Measurements from ENCODE around the gene MIPEP. TPM values are rescaled to one million over a fixed set of nuclear protein-coding genes. Genes with fewer than 3 reads are reported as not detected.
A peak's percentile ranks its signal among the peaks of the same experiment; 100 is the strongest.

Gene MIPEP
- polyA plus RNA-seq (2011; rRNA removed) (27.5 and 32.8 TPM in 2 replicates), polyA plus RNA-seq (2017; fragmentation: RNase III; extraction: RNeasy Plus Mini Kit Qiagen cat#74134 plus additional on column Dnase treatment) (19.5 to 21.8 TPM (median 21.6 TPM) in 3 replicates), polyA minus RNA-seq (2011; rRNA and poly(A)+ RNA removed) (20.1 and 23.3 TPM in 2 replicates)
- polyA plus RNA-seq (2012; cell fraction: cytosol; rRNA removed) = 15.2 and 20.1 TPM in 2 replicates
- polyA plus RNA-seq (2012; cell fraction: nucleus; rRNA removed) = 16.6 and 21.3 TPM in 2 replicates

GRCh38 chr13:23888658-23889614 is at the start of gene MIPEP:
Gene MIPEP (minus strand): TSS chr13:23889400. CDS start chr13:23889320, 80 bp downstream.
- Histone ChIP-seq H3K9me3 (no peaks in the 10 kb centered on the region), H3K27ac (peak within 1 kb of the TSS; percentile 78 to 94), H3K4me2 (peak within 1 kb of the TSS; percentile 96), H3K4me1 (peaks cover 6% of the 10 kb centered on the region; the same call in 2 of the 3 replicates), H3K4me3 (peak within 1 kb of the TSS; percentile 82)
- ChIA-PET POLR2A (interaction anchor here (0.6 to 0.8 kb wide), 2 partner anchors 214 to 310 kb away, joined by 3 read pairs; no protein-coding TSS in a partner anchor), CTCF (interaction anchor here (0.8 to 3.4 kb wide), 20 partner anchors 10 to 527 kb away, joined by 3 to 22 read pairs (median 4); partner anchors contain the start of gene TNFRSF19)
- peak; percentile 94 to 96 for ATAC-seq
- no peak for FAIRE-seq
- TF ChIP-seq, protein P1, sequence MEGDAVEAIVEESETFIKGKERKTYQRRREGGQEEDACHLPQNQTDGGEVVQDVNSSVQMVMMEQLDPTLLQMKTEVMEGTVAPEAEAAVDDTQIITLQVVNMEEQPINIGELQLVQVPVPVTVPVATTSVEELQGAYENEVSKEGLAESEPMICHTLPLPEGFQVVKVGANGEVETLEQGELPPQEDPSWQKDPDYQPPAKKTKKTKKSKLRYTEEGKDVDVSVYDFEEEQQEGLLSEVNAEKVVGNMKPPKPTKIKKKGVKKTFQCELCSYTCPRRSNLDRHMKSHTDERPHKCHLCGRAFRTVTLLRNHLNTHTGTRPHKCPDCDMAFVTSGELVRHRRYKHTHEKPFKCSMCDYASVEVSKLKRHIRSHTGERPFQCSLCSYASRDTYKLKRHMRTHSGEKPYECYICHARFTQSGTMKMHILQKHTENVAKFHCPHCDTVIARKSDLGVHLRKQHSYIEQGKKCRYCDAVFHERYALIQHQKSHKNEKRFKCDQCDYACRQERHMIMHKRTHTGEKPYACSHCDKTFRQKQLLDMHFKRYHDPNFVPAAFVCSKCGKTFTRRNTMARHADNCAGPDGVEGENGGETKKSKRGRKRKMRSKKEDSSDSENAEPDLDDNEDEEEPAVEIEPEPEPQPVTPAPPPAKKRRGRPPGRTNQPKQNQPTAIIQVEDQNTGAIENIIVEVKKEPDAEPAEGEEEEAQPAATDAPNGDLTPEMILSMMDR (IDR thresholded peaks at IDR 0.05) = peak; percentile 54
- no peak for TF ChIP-seq RFX5 (IDR thresholded peaks at IDR 0.05)
- peak; percentile 72; the same call in 1 of the 2 replicates for TF ChIP-seq MYC (IDR thresholded peaks at IDR 0.05; ENCODE audit: borderline replicate concordance, low read length)
- TF ChIP-seq TFCP2L1 (CRISPR knock-in tag; IDR thresholded peaks at IDR 0.05) = no peak
- no peak for TF ChIP-seq NR3C1 (IDR thresholded peaks at IDR 0.05)
- TF ChIP-seq PHF8 (IDR thresholded peaks at IDR 0.05; ENCODE audit: borderline replicate concordance, low read depth) = peak; percentile 57; the same call in 1 of the 2 replicates
- peak; percentile 96 for TF ChIP-seq USF2 (IDR thresholded peaks at IDR 0.05)
- TF ChIP-seq POLR2A (IDR thresholded peaks at IDR 0.05; ENCODE audit: low read length) = peak; percentile 67
- TF ChIP-seq, protein P2, sequence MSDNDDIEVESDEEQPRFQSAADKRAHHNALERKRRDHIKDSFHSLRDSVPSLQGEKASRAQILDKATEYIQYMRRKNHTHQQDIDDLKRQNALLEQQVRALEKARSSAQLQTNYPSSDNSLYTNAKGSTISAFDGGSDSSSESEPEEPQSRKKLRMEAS (IDR thresholded peaks at IDR 0.05) = peak; percentile 91
- no peak for TF ChIP-seq EP300 (IDR thresholded peaks at IDR 0.05)
- peak in 1 of 2 experiments; percentile 50; a peak in 1 of 5 replicates for TF ChIP-seq JUN (IDR thresholded peaks at IDR 0.05)
- WGBS (ENCODE audit: missing lambda C conversion rate) = 0% methylated on average over 15 of the region's 75 CpGs
- peak; percentile 83 to 93 for DNase-seq (ENCODE audit: low read depth in 1 of 2, low spot score in 1 of 2)

GRCh38 chr13:23934520-23934919 is 45.3 kb upstream of the MIPEP start:
- no peak for ATAC-seq
- Histone ChIP-seq H3K9me3 (no peaks in the 10 kb centered on the region), H3K4me1 (no peaks in the 10 kb centered on the region), H3K4me3 (no peak overlapping the region), H3K4me2 (no peak overlapping the region), H3K27ac (no peak overlapping the region)
- no peak for TF ChIP-seq RAD21 (conservative IDR thresholded peaks at IDR 0.05 in 1 of 2, IDR thresholded peaks at IDR 0.05 in 1 of 2)
- no peak for TF ChIP-seq RARB (CRISPR knock-in tag; IDR thresholded peaks at IDR 0.05)
- no peak for TF ChIP-seq BCL3 (IDR thresholded peaks at IDR 0.05)
- no peak for TF ChIP-seq HDAC2 (IDR thresholded peaks at IDR 0.05)
- TF ChIP-seq NR3C1 (IDR thresholded peaks at IDR 0.05) = no peak
- POLR2A ChIA-PET = no interaction called here
- no peak for FAIRE-seq
- DNase-seq (ENCODE audit: low read depth in 1 of 2, low spot score in 1 of 2) = no peak
- 62% methylated on average over 2 of the region's 2 CpGs for WGBS (ENCODE audit: missing lambda C conversion rate)
- CTCF ChIA-PET = no interaction called here

DNA sequence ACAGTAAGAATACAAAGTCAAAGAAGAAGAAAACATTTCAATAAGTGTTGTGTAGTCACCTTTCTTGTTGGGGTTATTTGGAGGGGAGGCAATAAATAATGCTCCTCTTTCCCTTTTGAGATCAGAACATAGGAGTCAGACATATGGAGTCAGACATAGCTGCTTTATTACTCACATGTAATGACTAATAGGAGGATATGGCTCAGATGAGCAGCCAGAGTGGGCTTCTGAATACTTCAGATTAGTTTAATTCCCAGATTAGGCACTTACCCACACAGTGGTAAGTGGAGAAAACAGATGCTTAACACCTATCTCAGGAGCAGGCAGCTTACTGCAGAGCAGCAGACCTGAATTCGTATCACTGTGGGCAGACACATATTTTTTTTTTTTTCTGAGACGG is 39.8 kb upstream of the MIPEP start:
- no peak overlapping the region for H3K4me2 ChIP-seq
- 83% methylated on average over 2 of the region's 2 CpGs for WGBS (ENCODE audit: missing lambda C conversion rate)
- DNase-seq (ENCODE audit: low read depth in 1 of 2, low spot score in 1 of 2) = peak; percentile 13 to 15
- no peak for FAIRE-seq
- POLR2A ChIA-PET = no interaction called here
- no peaks in the 10 kb centered on the region for H3K9me3 ChIP-seq
- CTCF ChIA-PET = interaction anchor here (0.9 kb wide), 1 partner anchor 29 kb away, joined by 5 read pairs; no protein-coding TSS in a partner anchor
- peak; percentile 13 to 68; a peak in 3 of 6 replicates for ATAC-seq
- no peak overlapping the region for H3K27ac ChIP-seq
- no peaks in the 10 kb centered on the region for H3K4me1 ChIP-seq
- no peak for TF ChIP-seq RARB (CRISPR knock-in tag; IDR thresholded peaks at IDR 0.05)
- no peak overlapping the region for H3K4me3 ChIP-seq
